ENCODE results near the gene C1orf87.

C1orf87 gene

GRCh38 chr1:60035921-60036320, 37.6 kb downstream of the C1orf87 start:
- Mint-ChIP-seq H3K9me3 (no peaks in the 10 kb centered on the region), H3K4me3 (no peak overlapping the region), H3K4me1 (no peaks in the 10 kb centered on the region), H3K27ac (no peak overlapping the region), H3K36me3 (no peaks in the 10 kb centered on the region)
- ATAC-seq (no peak), DNase-seq (ENCODE audit: low spot score in 2 of 2) (no peak)

- no peak overlapping the region for H3K27ac Mint-ChIP-seq
- no peak for ATAC-seq
- no peaks in the 10 kb centered on the region for H3K36me3 Mint-ChIP-seq
- no peaks in the 10 kb centered on the region for H3K9me3 Mint-ChIP-seq
- no peak overlapping the region for H3K4me3 Mint-ChIP-seq
- H3K4me1 Mint-ChIP-seq: no peaks in the 10 kb centered on the region
- no peak for DNase-seq (ENCODE audit: low spot score in 2 of 2)
Measured at GRCh38 chr1:60034999-60035398, 38.6 kb downstream of the C1orf87 start.

GRCh38 chr1:60033066-60033465, 40.5 kb downstream of the C1orf87 start:
- no peaks in the 10 kb centered on the region for H3K4me1 Mint-ChIP-seq
- H3K27ac Mint-ChIP-seq: no peak overlapping the region
- DNase-seq (ENCODE audit: low spot score in 2 of 2): no peak
- no peaks in the 10 kb centered on the region for H3K9me3 Mint-ChIP-seq
- no peak for ATAC-seq
- H3K4me3 Mint-ChIP-seq: no peak overlapping the region
- no peaks in the 10 kb centered on the region for H3K36me3 Mint-ChIP-seq

- Mint-ChIP-seq H3K9me3 (no peaks in the 10 kb centered on the region), H3K4me1 (no peaks in the 10 kb centered on the region), H3K4me3 (no peak overlapping the region), H3K27ac (no peak overlapping the region), H3K36me3 (no peaks in the 10 kb centered on the region)
- DNase-seq (ENCODE audit: low spot score in 2 of 2) (no peak), ATAC-seq (no peak)
Measured at GRCh38 chr1:60031146-60031545, 42.4 kb downstream of the C1orf87 start.

- H3K4me3 Mint-ChIP-seq: no peak overlapping the region
- no peak for DNase-seq (ENCODE audit: low spot score in 2 of 2)
- ATAC-seq: no peak
- no peaks in the 10 kb centered on the region for H3K9me3 Mint-ChIP-seq
- H3K36me3 Mint-ChIP-seq: no peaks in the 10 kb centered on the region
- H3K4me1 Mint-ChIP-seq: no peaks in the 10 kb centered on the region
- H3K27ac Mint-ChIP-seq: no peak overlapping the region
Measured at GRCh38 chr1:60025552-60025951, 48.0 kb downstream of the C1orf87 start.

- ATAC-seq: no peak
- no peaks in the 10 kb centered on the region for H3K36me3 Mint-ChIP-seq
- no peaks in the 10 kb centered on the region for H3K4me1 Mint-ChIP-seq
- no peaks in the 10 kb centered on the region for H3K9me3 Mint-ChIP-seq
- no peak for DNase-seq (ENCODE audit: low spot score in 2 of 2)
- no peak overlapping the region for H3K4me3 Mint-ChIP-seq
- H3K27ac Mint-ChIP-seq: no peak overlapping the region
Measured at GRCh38 chr1:60017508-60018205, 55.9 kb downstream of the C1orf87 start.

- ATAC-seq: no peak
- no peaks in the 10 kb centered on the region for H3K36me3 Mint-ChIP-seq
- H3K27ac Mint-ChIP-seq: no peak overlapping the region
- no peak overlapping the region for H3K4me3 Mint-ChIP-seq
- DNase-seq (ENCODE audit: low spot score in 2 of 2): no peak
- H3K4me1 Mint-ChIP-seq: no peaks in the 10 kb centered on the region
- no peaks in the 10 kb centered on the region for H3K9me3 Mint-ChIP-seq
Measured at GRCh38 chr1:60010690-60011089, 62.9 kb downstream of the C1orf87 start.

GRCh38 chr1:60008500-60008899, 65.1 kb downstream of the C1orf87 start:
- no peaks in the 10 kb centered on the region for H3K9me3 Mint-ChIP-seq
- H3K27ac Mint-ChIP-seq: no peak overlapping the region

GRCh38 chr1:60000625-60001024, 72.9 kb downstream of the C1orf87 start:
- DNase-seq (ENCODE audit: low spot score in 2 of 2) (no peak), ATAC-seq (no peak)
- Mint-ChIP-seq H3K9me3 (no peaks in the 10 kb centered on the region), H3K36me3 (no peaks in the 10 kb centered on the region), H3K4me1 (no peaks in the 10 kb centered on the region), H3K27ac (no peak overlapping the region), H3K4me3 (no peak overlapping the region)

More at GRCh38 chr1:60008500-60008899, 65.1 kb downstream of the C1orf87 start:
- ATAC-seq (no peak), DNase-seq (ENCODE audit: low spot score in 2 of 2) (no peak)
- H3K4me3 Mint-ChIP-seq: no peak overlapping the region
- no peaks in the 10 kb centered on the region for H3K36me3 Mint-ChIP-seq
- H3K4me1 Mint-ChIP-seq: no peaks in the 10 kb centered on the region

GRCh38 chr1:59999746-60000145, 73.8 kb downstream of the C1orf87 start:
- Mint-ChIP-seq H3K36me3 (no peaks in the 10 kb centered on the region), H3K27ac (no peak overlapping the region), H3K4me3 (no peak overlapping the region), H3K4me1 (no peaks in the 10 kb centered on the region), H3K9me3 (no peaks in the 10 kb centered on the region)
- DNase-seq (ENCODE audit: low spot score in 2 of 2): no peak
- no peak for ATAC-seq

- H3K4me1 Mint-ChIP-seq: no peaks in the 10 kb centered on the region
- H3K4me3 Mint-ChIP-seq: no peak overlapping the region
- no peak overlapping the region for H3K27ac Mint-ChIP-seq
- no peak for ATAC-seq
- H3K9me3 Mint-ChIP-seq: no peaks in the 10 kb centered on the region
- DNase-seq (ENCODE audit: low spot score in 2 of 2): no peak
- no peaks in the 10 kb centered on the region for H3K36me3 Mint-ChIP-seq
Measured at GRCh38 chr1:59999006-59999405, 74.6 kb downstream of the C1orf87 start.

GRCh38 chr1:59997479-59998115, 76.0 kb downstream of the C1orf87 start:
- no peaks in the 10 kb centered on the region for H3K36me3 Mint-ChIP-seq

GRCh38 chr1:59994302-59995198, 79.0 kb downstream of the C1orf87 start:
- no peaks in the 10 kb centered on the region for H3K9me3 Mint-ChIP-seq
- H3K27ac Mint-ChIP-seq: no peak overlapping the region
- no peaks in the 10 kb centered on the region for H3K36me3 Mint-ChIP-seq
- no peaks in the 10 kb centered on the region for H3K4me1 Mint-ChIP-seq
- H3K4me3 Mint-ChIP-seq: no peak overlapping the region
- ATAC-seq (no peak), DNase-seq (ENCODE audit: low spot score in 2 of 2) (no peak)

More at GRCh38 chr1:59997479-59998115, 76.0 kb downstream of the C1orf87 start:
- Mint-ChIP-seq H3K27ac (no peak overlapping the region), H3K4me1 (no peaks in the 10 kb centered on the region), H3K9me3 (no peaks in the 10 kb centered on the region), H3K4me3 (no peak overlapping the region)
- no peak for DNase-seq (ENCODE audit: low spot score in 2 of 2)
- ATAC-seq: no peak

- no peak overlapping the region for H3K27ac Mint-ChIP-seq
- no peaks in the 10 kb centered on the region for H3K36me3 Mint-ChIP-seq
- no peak for DNase-seq (ENCODE audit: low spot score in 2 of 2)
- no peaks in the 10 kb centered on the region for H3K9me3 Mint-ChIP-seq
- no peak for ATAC-seq
- no peaks in the 10 kb centered on the region for H3K4me1 Mint-ChIP-seq
- H3K4me3 Mint-ChIP-seq: no peak overlapping the region
Measured at GRCh38 chr1:59992040-59992820, 81.3 kb downstream of the C1orf87 start.

GRCh38 chr1:59990470-59990869, 83.1 kb downstream of the C1orf87 start:
- Mint-ChIP-seq H3K4me3 (no peak overlapping the region), H3K4me1 (no peaks in the 10 kb centered on the region), H3K27ac (no peak overlapping the region), H3K9me3 (no peaks in the 10 kb centered on the region), H3K36me3 (no peaks in the 10 kb centered on the region)
- ATAC-seq: no peak
- no peak for DNase-seq (ENCODE audit: low spot score in 2 of 2)
